ENCODE results near the gene HMGB2.

The HMGB2 gene

GRCh38 chr4:173374588-173374987, 40.4 kb upstream of the HMGB2 start:
- Histone ChIP-seq H3K9me3 (ENCODE audit: control insufficient read depth, low read length) (no peaks in the 10 kb centered on the region), H2AFZ (no peak overlapping the region), H3K4me3 (ENCODE audit: low read depth, low read length) (no peak overlapping the region), H3K4me1 (no peaks in the 10 kb centered on the region), H3K79me2 (no peaks in the 10 kb centered on the region), H3K27me3 (ENCODE audit: control insufficient read depth, insufficient read depth, low read length) (no peaks in the 10 kb centered on the region), H3K4me2 (ENCODE audit: low read length) (no peak overlapping the region), H3K36me3 (ENCODE audit: control insufficient read depth, insufficient read depth, low read length) (no peaks in the 10 kb centered on the region), H3K9ac (no peak overlapping the region), H3K27ac (no peak overlapping the region)
- TF ChIP-seq CTCF (IDR thresholded peaks at IDR 0.05) = no peak

- Histone ChIP-seq H3K4me1 (no peaks in the 10 kb centered on the region), H3K4me2 (ENCODE audit: low read length) (peak overlapping the region; percentile 98), H3K9ac (no peak overlapping the region), H3K27ac (peak overlapping the region; percentile 76), H3K4me3 (ENCODE audit: low read depth, low read length) (peak overlapping the region; percentile 73), H2AFZ (peak overlapping the region; percentile 87), H3K27me3 (ENCODE audit: control insufficient read depth, insufficient read depth, low read length) (no peaks in the 10 kb centered on the region), H3K36me3 (ENCODE audit: control insufficient read depth, insufficient read depth, low read length) (no peaks in the 10 kb centered on the region), H3K79me2 (no peaks in the 10 kb centered on the region), H3K9me3 (ENCODE audit: control insufficient read depth, low read length) (no peaks in the 10 kb centered on the region)
- no peak for TF ChIP-seq CTCF (IDR thresholded peaks at IDR 0.05)
Observed at GRCh38 chr4:173371292-173372192, 37.4 kb upstream of the HMGB2 start.

GRCh38 chr4:173370477-173371291, 36.5 kb upstream of the HMGB2 start, which contains the start of gene SAP30:
Gene SAP30, plus strand, starts transcription at chr4:173370954. Its CDS starts 229 bp downstream, at chr4:173371183.
- peak within 1 kb of the TSS; percentile 82 for H3K4me3 ChIP-seq (ENCODE audit: low read depth, low read length)
- H3K36me3 ChIP-seq (ENCODE audit: control insufficient read depth, insufficient read depth, low read length) = no peaks in the 10 kb centered on the region
- H3K4me1 ChIP-seq = no peaks in the 10 kb centered on the region
- H3K79me2 ChIP-seq = no peaks in the 10 kb centered on the region
- no peaks in the 10 kb centered on the region for H3K9me3 ChIP-seq (ENCODE audit: control insufficient read depth, low read length)
- H3K27me3 ChIP-seq (ENCODE audit: control insufficient read depth, insufficient read depth, low read length) = no peaks in the 10 kb centered on the region
- H2AFZ ChIP-seq = peak within 1 kb of the TSS; percentile 87
- H3K27ac ChIP-seq = peak within 1 kb of the TSS; percentile 89
- H3K4me2 ChIP-seq (ENCODE audit: low read length) = peak within 1 kb of the TSS; percentile 98
- TF ChIP-seq CTCF (IDR thresholded peaks at IDR 0.05) = no peak
- H3K9ac ChIP-seq = no peak within 1 kb of the TSS

- no peak overlapping the region for H3K9ac ChIP-seq
- peak overlapping the region; percentile 82 for H3K4me3 ChIP-seq (ENCODE audit: low read depth, low read length)
- no peaks in the 10 kb centered on the region for H3K27me3 ChIP-seq (ENCODE audit: control insufficient read depth, insufficient read depth, low read length)
- H3K79me2 ChIP-seq = no peaks in the 10 kb centered on the region
- no peak for TF ChIP-seq CTCF (IDR thresholded peaks at IDR 0.05)
- H3K36me3 ChIP-seq (ENCODE audit: control insufficient read depth, insufficient read depth, low read length) = no peaks in the 10 kb centered on the region
- H3K4me1 ChIP-seq = no peaks in the 10 kb centered on the region
- H3K9me3 ChIP-seq (ENCODE audit: control insufficient read depth, low read length) = no peaks in the 10 kb centered on the region
- peak overlapping the region; percentile 89 for H3K27ac ChIP-seq
- H3K4me2 ChIP-seq (ENCODE audit: low read length) = peak overlapping the region; percentile 92
- H2AFZ ChIP-seq = peak overlapping the region; percentile 63
Observed at GRCh38 chr4:173370130-173370476, 35.9 kb upstream of the HMGB2 start.
